ENCODE results near the gene CCNK. TPM values are rescaled to one million over a fixed set of nuclear protein-coding genes. Genes with fewer than 3 reads are reported as not detected.

The CCNK gene
- total and polyA plus RNA-seq, 10 of the 15 experiments (the other 5 are each of a cell fraction or from before 2014, with no cell fraction given): 10.8 to 88.0 (median 22.5) TPM

DNA sequence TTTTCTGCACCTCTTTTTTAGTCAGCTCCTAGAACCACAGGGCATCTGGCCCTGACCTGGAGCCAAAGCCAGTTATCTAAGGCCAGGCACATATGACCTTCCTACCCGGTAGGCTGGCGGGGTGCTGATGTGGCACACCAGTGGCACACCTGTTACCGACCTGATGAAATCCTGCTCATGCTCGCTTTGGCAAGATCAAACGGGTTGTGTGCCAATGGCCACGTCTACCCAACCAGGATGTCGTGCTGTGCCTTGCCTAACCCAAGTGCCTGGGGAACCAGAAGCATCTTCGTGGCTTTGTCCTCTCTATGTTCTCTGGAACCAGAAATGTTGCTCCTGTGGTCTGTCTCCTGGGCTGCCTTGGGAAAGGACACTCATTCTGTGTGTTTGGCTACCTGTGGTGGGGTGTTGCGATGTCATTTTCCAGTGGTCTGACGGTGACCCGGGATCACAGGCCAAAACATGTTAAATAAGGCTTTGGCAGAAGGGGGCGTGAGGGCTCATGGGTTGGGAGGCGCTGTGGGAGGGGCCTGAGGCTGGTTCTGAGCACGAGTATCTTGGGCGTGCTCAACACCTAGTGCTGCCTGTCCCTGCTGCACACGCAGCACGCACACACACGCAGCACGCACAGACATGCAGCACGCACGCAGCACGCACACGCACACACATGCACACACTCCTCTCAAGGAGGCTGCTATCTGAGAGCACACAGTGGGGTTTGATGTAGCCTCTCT, 27.9 kb downstream of the CCNK start:
- ATAC-seq: no peak
- H3K36me3 ChIP-seq (ENCODE audit: control insufficient read depth in 2 of 2, insufficient read depth in 2 of 2, low read length in 1 of 2): peaks cover 33 to 45% of the 10 kb centered on the region in 2 experiments

More for the DNA sequence above, 27.9 kb downstream of the CCNK start:
- ChIA-PET POLR2A (no interaction called here), RAD21 (ENCODE audit: unreplicated experiment) (no interaction called here), CTCF (no interaction called here), SMC1A (ENCODE audit: uncharacterized antibody, unreplicated experiment) (no interaction called here)
- DNase-seq (ENCODE audit: low read depth, low spot score): no peak
- H3K4me2 ChIP-seq (ENCODE audit: control insufficient read depth, insufficient read depth): no peak overlapping the region
- in situ Hi-C loops (cut with MboI): no loop called here
- H3K79me2 ChIP-seq (ENCODE audit: control insufficient read depth, insufficient read depth, low read length): no peaks in the 10 kb centered on the region
- FAIRE-seq: no peak
- no peak overlapping the region for H3K4me3 ChIP-seq
- no peak overlapping the region for H3K27ac ChIP-seq (ENCODE audit: control insufficient read depth, insufficient read depth)
- TF ChIP-seq ASH2L (IDR thresholded peaks at IDR 0.05; ENCODE audit: borderline replicate concordance, low read depth) (no peak), IKZF1 (conservative IDR thresholded peaks at IDR 0.05) (no peak), MYC (IDR thresholded peaks at IDR 0.05; ENCODE audit: insufficient read depth, insufficient read length, insufficient replicate concordance, low read length, severe bottlenecking) (no peak), POLR2A (IDR thresholded peaks at IDR 0.05; ENCODE audit: low read depth, low read length) (0 out of 2 replicates have a peak, but pooled peaks have one; percentile 12), FOXM1 (IDR thresholded peaks at IDR 0.05; ENCODE audit: low read depth, low read length) (no peak), TCF12 (IDR thresholded peaks at IDR 0.05; ENCODE audit: low read depth, low read length) (no peak)
- TF ChIP-seq, protein P1, sequence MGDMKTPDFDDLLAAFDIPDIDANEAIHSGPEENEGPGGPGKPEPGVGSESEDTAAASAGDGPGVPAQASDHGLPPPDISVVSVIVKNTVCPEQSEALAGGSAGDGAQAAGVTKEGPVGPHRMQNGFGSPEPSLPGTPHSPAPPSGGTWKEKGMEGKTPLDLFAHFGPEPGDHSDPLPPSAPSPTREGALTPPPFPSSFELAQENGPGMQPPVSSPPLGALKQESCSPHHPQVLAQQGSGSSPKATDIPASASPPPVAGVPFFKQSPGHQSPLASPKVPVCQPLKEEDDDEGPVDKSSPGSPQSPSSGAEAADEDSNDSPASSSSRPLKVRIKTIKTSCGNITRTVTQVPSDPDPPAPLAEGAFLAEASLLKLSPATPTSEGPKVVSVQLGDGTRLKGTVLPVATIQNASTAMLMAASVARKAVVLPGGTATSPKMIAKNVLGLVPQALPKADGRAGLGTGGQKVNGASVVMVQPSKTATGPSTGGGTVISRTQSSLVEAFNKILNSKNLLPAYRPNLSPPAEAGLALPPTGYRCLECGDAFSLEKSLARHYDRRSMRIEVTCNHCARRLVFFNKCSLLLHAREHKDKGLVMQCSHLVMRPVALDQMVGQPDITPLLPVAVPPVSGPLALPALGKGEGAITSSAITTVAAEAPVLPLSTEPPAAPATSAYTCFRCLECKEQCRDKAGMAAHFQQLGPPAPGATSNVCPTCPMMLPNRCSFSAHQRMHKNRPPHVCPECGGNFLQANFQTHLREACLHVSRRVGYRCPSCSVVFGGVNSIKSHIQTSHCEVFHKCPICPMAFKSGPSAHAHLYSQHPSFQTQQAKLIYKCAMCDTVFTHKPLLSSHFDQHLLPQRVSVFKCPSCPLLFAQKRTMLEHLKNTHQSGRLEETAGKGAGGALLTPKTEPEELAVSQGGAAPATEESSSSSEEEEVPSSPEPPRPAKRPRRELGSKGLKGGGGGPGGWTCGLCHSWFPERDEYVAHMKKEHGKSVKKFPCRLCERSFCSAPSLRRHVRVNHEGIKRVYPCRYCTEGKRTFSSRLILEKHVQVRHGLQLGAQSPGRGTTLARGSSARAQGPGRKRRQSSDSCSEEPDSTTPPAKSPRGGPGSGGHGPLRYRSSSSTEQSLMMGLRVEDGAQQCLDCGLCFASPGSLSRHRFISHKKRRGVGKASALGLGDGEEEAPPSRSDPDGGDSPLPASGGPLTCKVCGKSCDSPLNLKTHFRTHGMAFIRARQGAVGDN (IDR thresholded peaks at IDR 0.05): no peak
- BruUV-seq (replicated peaks): no TSS peak
- H3K9ac ChIP-seq (ENCODE audit: control insufficient read depth, insufficient read depth, low read length): no peak overlapping the region
- no peaks in the 10 kb centered on the region for H3K9me3 ChIP-seq (replicated peaks; ENCODE audit: control insufficient read depth, insufficient read depth, low read length)
- H2AFZ ChIP-seq (ENCODE audit: control insufficient read depth, low read depth, low read length): no peak overlapping the region
- 97% methylated on average over 23 of the region's 23 CpGs for WGBS (ENCODE audit: insufficient coverage, insufficient replicate concordance, low lambda C conversion rate, missing lambda C conversion rate)
- intact Hi-C loops (cut with micrococcal nuclease; ENCODE audit: unreplicated experiment): no loop called here
- no peaks in the 10 kb centered on the region for H3K4me1 ChIP-seq (ENCODE audit: control insufficient read depth, insufficient read depth, low read length)
- no peaks in the 10 kb centered on the region for H3K27me3 ChIP-seq (replicated peaks in 1 of 2; ENCODE audit: control insufficient read depth in 2 of 2, insufficient read depth in 2 of 2, low read length in 1 of 2)
- no peaks in the 10 kb centered on the region for H4K20me1 ChIP-seq (ENCODE audit: control insufficient read depth, insufficient read depth)

Measured in GM12878 (cell line).